HS-5 (cell line): ENCODE results near the gene CPB2.

ENCODE experiments used
- DNase-seq: peaks from one replicate; pipeline ENCODE4 v3.0.0-alpha.2; 2012; ENCODE audit warnings: low read depth

Gene CPB2

DNA sequence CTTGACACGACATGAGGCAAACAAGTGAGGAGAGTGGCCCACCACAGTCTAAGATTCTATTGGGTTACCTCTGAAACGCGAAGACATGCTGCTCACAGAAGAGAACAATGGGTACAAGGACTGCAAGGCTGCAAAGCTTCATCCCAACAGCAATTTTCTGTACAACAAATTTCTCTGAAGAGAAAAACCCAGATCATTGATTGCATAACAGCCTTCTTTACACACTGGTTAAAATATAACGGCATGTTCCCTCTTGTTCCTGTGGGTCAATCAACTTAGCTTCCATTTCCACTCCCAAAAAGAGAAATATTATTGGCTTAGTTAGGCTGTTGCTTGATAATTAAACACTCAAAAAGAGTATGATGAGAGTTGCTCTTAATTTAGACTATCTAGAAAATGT is at the start of gene CPB2:
TSS of gene CPB2 (minus strand) at position 166 of the 400 bp plus-strand sequence. CDS start at position 142, 24 bp downstream.
- DNase-seq: no peak

DNA sequence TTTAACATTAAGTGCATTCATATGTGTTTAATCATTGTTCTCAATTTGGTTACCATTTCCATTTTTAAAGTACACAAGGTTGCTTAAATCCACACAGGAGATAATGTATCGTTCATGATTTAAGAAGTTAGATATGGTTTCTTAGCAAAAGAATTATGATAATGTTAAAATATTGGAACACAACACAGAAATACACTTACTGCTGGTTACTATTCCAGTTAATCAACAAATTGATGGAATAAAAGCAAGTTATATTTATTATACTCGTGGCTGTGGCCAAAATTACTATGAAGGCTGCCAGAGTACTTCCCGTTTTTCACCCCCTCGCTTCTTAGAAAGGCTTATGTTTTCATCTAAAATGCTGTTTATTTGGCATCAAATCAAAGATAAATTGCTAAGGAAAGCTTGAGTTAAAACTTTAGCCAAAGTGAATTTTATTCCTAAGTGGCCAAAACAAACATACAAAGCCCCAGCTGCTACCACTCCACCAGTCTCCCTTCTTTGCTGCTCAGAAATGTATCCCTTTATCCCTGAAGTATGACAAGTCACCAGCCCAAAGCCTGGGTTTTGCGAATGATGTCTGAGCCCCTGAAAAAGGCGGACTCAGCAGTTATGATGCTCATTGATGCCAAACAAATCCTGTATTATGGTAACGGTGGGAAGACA is 49.4 kb upstream of the CPB2 start:
- no peak for DNase-seq

- DNase-seq: no peak
These were observed 47.9 kb upstream of the CPB2 start for GRCh38 chr13:46152627-46153328.

DNA sequence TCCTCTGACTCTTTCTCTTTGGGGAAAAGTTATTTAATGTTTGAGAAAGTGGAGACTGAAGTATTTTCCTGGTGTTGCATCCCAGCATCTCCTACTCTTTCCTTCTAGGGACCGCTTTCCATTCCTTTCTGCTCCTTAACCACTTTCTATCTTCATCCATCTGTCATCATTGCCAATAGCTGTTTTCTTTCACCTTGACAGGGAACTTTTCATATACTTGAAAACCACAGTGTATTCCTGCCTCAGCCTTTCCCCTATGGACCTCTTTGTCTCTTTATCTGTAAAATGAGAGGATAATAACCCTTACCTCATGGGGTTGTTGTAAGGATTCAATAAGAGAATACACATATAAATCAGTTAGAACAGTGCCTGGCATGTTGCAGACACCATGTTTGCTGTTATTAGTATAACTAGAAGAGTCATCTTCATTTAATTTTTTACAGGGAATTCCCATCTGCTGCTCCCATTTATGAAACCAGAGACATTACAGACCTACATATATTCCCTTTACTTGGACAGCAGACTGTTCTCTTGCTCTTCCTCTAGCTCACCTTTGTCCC is 45.4 kb upstream of the CPB2 start:
- DNase-seq: no peak

- no peak for DNase-seq
These were observed 44.7 kb upstream of the CPB2 start for GRCh38 chr13:46149272-46150133.

- no peak for DNase-seq
These were observed 42.1 kb upstream of the CPB2 start for GRCh38 chr13:46146898-46147297.

GRCh38 chr13:46145950-46146349 is 41.1 kb upstream of the CPB2 start:
- no peak for DNase-seq

GRCh38 chr13:46145135-46145534 is 40.3 kb upstream of the CPB2 start:
- DNase-seq: no peak

GRCh38 chr13:46143184-46143701 is 38.4 kb upstream of the CPB2 start:
- DNase-seq: no peak

DNA sequence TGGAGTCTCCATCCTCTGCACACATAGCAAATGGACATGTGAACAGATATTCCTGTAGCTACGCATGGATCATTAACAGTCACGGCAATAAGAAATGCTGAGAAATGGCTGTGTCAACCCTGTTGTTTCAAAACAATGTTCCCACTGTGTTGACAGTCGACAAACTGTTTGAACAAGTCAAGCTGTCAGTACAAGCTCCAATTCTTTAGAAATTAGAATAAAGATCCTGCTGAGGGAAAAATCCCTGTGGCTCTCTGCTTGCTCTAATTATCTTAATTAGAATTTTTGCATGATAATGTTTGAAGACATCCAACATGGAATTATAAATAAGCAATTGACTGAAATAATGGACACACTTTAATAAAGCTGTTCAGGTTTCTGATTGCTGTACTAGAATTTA is 37.9 kb upstream of the CPB2 start:
- no peak for DNase-seq

- no peak for DNase-seq
These were observed 35.2 kb upstream of the CPB2 start for GRCh38 chr13:46140044-46140443.

- DNase-seq: no peak
These were observed 32.9 kb upstream of the CPB2 start for GRCh38 chr13:46137627-46138317.

DNA sequence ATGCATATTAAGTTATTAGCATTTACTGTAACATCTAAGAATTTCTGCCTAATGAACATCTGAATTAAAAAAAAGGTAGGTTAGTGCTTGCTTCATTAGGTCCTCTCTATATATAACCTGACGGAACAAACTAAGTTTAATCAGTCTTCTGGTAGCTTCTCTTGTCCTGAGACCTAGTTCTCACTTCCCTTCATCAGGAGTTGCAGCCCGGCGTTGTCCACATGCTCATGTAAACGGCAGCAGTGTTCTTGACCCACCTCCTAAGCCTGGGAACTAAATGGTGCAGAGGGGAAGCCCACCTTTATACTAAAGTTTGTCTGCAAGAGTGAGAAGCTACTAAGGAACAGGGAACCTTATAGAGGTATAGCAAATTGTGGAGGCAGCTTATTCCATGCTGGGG is 31.9 kb upstream of the CPB2 start:
- no peak for DNase-seq

- DNase-seq: no peak
These were observed 30.2 kb upstream of the CPB2 start for GRCh38 chr13:46134961-46135522.

DNA sequence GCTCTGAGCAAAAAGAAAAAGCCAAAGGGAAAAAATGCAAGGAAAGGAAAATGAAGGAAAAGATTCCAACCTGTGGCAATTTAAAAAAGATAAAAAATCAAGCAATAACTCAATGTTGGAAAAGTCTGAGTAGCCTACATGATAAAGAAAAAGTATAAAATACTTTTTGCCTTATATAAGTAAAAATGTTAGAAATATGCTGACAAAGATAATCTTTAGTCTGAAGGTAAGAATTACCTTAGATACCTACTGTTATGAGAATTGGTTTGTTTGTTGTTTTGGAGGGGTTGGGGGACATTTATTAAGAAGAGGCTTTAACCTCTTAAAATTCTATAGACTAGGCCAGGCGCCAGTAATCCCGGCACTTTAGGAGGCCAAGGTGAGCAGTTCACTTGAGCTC is 29.7 kb upstream of the CPB2 start:
- no peak for DNase-seq

GRCh38 chr13:46132109-46132508 is 27.3 kb upstream of the CPB2 start:
- DNase-seq: no peak

- no peak for DNase-seq
These were observed 26.9 kb upstream of the CPB2 start for GRCh38 chr13:46131705-46132104.

DNA sequence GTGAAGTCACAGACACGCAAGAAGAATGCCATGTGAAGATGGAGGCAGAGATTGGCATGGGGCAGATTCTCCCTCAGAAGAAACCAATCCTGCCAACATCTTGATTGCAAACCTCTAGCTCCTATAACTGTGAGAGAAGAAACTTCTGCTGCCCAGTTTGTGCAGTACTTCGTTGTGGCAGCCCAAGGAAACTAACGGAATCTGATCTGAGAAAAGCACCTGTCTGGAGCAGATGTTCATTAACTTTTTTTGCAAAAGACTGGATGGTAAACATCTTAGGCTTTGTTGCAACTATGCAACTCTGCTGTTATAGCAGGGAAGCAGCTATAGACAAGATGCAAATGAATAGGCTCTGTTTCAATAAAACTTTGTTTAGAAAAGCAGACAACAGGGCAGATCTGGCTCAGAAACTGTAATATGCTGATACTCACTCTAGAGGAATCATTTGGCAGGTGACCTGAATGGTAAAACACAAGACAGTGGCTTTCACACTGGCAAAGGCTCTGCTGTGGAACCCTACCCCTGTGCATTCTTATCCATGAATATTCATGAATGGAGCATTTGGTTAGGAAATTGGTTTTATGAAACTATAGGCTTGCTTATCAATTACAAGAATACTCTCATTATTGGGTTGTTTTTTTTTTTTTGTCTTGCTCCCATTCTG is 25.3 kb upstream of the CPB2 start:
- no peak for DNase-seq

DNA sequence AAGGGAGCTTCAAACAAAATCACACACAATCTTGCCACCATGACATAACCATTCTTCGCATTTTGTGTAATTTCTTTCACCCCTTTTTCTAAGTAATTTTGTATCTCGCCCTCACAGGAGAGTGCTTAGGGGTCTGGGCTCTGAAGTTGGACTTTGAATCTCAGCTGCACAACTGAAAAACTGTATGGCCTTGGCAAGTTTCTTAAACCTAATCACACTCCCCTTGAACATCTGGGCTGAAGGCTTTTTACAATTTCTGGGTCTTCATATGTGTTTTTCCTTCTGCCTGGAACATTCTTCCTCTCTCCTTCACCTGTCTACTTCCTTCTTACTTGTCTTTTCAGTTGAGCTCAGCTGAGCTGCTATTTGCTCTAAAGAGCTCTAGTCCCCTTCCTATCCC is 24.3 kb upstream of the CPB2 start:
- DNase-seq: no peak

GRCh38 chr13:46127358-46128023 is 22.7 kb upstream of the CPB2 start:
- DNase-seq: no peak
